Testis (tissue), 3 donors: ENCODE measurements around the gene ERMP1. TPM values are rescaled to one million over a fixed set of nuclear protein-coding genes. Genes with fewer than 3 reads are reported as not detected.

Experiments used
- DNase-seq: peaks from one replicate; pipeline ENCODE4 v3.0.0-alpha.2; 2019
- H3K27ac ChIP-seq, 2 donors: fragments of 200-600 bp; sonication (generic); one replicate each; pipeline ENCODE4 v1.5.1; 2019
- H3K27me3 ChIP-seq: fragments of 200-600 bp; sonication (generic); one replicate; pipeline ENCODE4 v1.5.1; 2019
- H3K36me3 ChIP-seq: fragments of 200-600 bp; sonication (generic); one replicate; pipeline ENCODE4 v1.5.1; 2017; ENCODE audit warnings: low read depth; ENCODE audit errors: missing control alignments
- H3K4me1 ChIP-seq: fragments of 200-600 bp; sonication (generic); one replicate; pipeline ENCODE4 v1.5.1; 2019
- H3K4me3 ChIP-seq, 2 donors: fragments of 200-600 bp; sonication (generic); one replicate each; pipeline ENCODE4 v1.5.1; 2017 to 2019
- H3K9me3 ChIP-seq: fragments of 200-600 bp; sonication (generic); one replicate; pipeline ENCODE4 v1.5.1; 2017
- POLR2A ChIP-seq: fragments of 450-650 bp; IDR thresholded peaks from one replicate; pipeline ENCODE4 v1.6.1; 2017; ENCODE audit warnings: antibody characterized with exemption, mild to moderate bottlenecking, moderate library complexity
- WGBS, 2 donors: methylation state at CpG; one replicate each; pipeline ENCODE4 v1.1.5; 2018; 5-methylcytosine and 5-hydroxymethylcytosine counted together
- intact Hi-C: fragments of 100-400 bp; cut with DNase I; formaldehyde crosslinking; loops from one replicate; pipeline ENCODE4 v1.15.1; 2023; ENCODE audit warnings: low total_unique reads
- polyA plus RNA-seq: library from polyadenylated mRNA; stranded (reverse); fragments of 350-450 nt; fragmentation: Illumina TruSeq; extraction: RNeasy Lipid Tissue Mini Kit (QIAGEN cat#74804); gene quantifications from one replicate; pipeline ENCODE4 v1.2.3, GENCODE V29; 2014; ENCODE audit warnings: low read depth, low replicate concordance; ENCODE audit not compliant: insufficient read depth
- total RNA-seq, 2 donors: library from RNA; depleted of rRNA; stranded (reverse); fragments of >200 nt; gene quantifications; one replicate each; pipeline ENCODE4 v1.2.3, GENCODE V29; 2016
- TF ChIP-seq, protein P1 (sequence below), 3 experiments: fragments of 450-650 bp in 2 of 3; fragments of 200-600 bp in 1 of 3; sonication (generic) in 1 of 3; IDR thresholded peaks; one replicate each; pipeline ENCODE4 v1.5.1; 2016 to 2019; ENCODE audit warnings: antibody characterized with exemption in 3 of 3, mild to moderate bottlenecking in 2 of 3, moderate library complexity in 1 of 3

ERMP1 gene
- total and polyA plus RNA-seq, 3 donors from 2014 or later, result 25.7 to 28.9 (median 28.4) TPM

DNA sequence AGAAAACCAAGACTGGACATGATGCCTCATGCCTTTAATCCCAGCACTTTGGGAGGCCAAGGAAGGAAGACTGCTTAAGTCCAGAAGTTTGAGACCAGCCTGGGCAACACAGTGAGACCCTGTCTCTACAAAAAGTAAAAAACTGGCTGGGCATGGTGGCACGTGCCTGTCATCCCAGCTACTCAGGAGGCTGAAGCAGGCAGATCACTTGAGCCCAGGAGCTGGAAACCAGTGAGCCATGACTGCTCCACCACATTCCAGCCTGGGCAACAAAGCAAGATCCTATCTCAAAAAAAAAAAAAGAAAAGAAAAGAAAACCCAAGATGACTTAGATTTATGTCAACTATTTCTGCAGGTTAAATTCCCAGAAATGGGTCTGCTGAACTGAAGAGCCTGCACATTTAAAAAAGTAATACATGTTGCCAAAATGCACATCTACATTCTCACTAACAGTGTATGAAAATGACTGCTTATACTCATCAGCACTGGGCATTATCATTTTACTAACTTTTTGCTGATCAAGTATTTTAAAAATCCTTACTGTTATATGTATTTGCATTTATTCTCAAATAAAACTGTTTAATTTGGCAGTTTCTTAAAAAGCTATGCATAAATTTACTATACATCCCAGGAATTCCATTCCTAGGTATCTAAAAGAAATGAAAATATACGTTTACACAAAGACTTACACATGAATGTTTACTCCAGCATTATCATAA is 14.3 kb downstream of the ERMP1 start:
- Histone ChIP-seq H3K36me3 (no peaks in the 10 kb centered on the region), H3K27me3 (no peaks in the 10 kb centered on the region), H3K9me3 (no peaks in the 10 kb centered on the region), H3K4me1 (no peaks in the 10 kb centered on the region), H3K27ac (no peak overlapping the region), H3K4me3 (no peak overlapping the region)
- 78 to 89% methylated on average over 2 of the region's 2 CpGs for WGBS, 2 donors
- TF ChIP-seq POLR2A, result no peak
- TF ChIP-seq, protein P1, sequence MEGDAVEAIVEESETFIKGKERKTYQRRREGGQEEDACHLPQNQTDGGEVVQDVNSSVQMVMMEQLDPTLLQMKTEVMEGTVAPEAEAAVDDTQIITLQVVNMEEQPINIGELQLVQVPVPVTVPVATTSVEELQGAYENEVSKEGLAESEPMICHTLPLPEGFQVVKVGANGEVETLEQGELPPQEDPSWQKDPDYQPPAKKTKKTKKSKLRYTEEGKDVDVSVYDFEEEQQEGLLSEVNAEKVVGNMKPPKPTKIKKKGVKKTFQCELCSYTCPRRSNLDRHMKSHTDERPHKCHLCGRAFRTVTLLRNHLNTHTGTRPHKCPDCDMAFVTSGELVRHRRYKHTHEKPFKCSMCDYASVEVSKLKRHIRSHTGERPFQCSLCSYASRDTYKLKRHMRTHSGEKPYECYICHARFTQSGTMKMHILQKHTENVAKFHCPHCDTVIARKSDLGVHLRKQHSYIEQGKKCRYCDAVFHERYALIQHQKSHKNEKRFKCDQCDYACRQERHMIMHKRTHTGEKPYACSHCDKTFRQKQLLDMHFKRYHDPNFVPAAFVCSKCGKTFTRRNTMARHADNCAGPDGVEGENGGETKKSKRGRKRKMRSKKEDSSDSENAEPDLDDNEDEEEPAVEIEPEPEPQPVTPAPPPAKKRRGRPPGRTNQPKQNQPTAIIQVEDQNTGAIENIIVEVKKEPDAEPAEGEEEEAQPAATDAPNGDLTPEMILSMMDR (IDR thresholded peaks at IDR 0.05), result no peak
- intact Hi-C loops, result no loop called here
- no peak for DNase-seq

- DNase-seq, result no peak
- H3K27ac ChIP-seq, result no peak overlapping the region
- 90 to 91% methylated on average over 3 of the region's 3 CpGs for WGBS, 2 donors
- H3K9me3 ChIP-seq, result no peaks in the 10 kb centered on the region
- intact Hi-C loops, result no loop called here
- no peak for TF ChIP-seq POLR2A
- TF ChIP-seq, protein P1 (IDR thresholded peaks at IDR 0.05), result no peak
- H3K4me3 ChIP-seq, result no peak overlapping the region
- no peaks in the 10 kb centered on the region for H3K4me1 ChIP-seq
- no peaks in the 10 kb centered on the region for H3K27me3 ChIP-seq
- no peaks in the 10 kb centered on the region for H3K36me3 ChIP-seq
These were observed 15.1 kb downstream of the ERMP1 start for GRCh38 chr9:5817862-5818261.

DNA sequence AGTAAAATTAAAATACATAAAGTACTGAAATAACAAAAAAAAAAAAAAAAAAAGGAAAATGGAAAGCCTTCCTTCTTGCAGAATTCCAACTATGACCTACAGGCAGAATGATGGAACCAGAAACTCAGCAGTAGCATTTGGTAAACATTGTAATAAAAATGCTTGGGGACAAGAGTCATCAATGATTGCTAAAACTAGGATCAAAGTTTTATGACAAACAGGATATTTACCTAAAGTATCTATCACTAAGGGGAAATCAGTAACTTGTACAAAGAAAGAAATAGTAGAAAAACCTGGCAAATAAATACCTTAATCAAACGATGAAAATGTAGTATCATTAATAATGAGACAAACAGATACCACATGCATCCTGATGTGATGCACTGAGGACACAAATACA is 17.5 kb downstream of the ERMP1 start:
- intact Hi-C loops, result no loop called here
- no peak for DNase-seq
- Histone ChIP-seq H3K27ac (no peak overlapping the region), H3K27me3 (no peaks in the 10 kb centered on the region), H3K4me1 (no peaks in the 10 kb centered on the region), H3K4me3 (no peak overlapping the region), H3K36me3 (no peaks in the 10 kb centered on the region), H3K9me3 (no peaks in the 10 kb centered on the region)
- TF ChIP-seq, protein P1 (IDR thresholded peaks at IDR 0.05), result no peak
- no peak for TF ChIP-seq POLR2A
- 86 to 95% methylated on average over 1 of the region's 1 CpG for WGBS, 2 donors

DNA sequence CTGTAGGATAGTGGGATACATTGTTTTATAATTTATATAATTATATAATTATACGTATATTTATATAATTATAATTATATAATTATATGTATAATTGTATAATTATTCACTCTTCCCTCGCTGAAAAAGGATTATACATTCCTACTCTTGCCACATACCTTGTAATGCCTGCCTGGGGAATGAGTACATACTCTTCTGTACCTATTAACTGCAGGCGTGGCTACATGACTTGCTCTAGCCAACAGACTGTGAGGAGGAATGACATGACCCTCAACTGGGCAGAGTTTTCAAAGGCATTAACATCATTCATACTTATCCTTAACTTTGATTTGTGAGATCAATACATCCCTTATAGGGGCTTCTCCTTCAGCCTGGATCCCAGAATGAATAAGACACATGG is 19.1 kb downstream of the ERMP1 start:
- no peak for DNase-seq
- Histone ChIP-seq H3K27ac (no peak overlapping the region), H3K9me3 (no peaks in the 10 kb centered on the region), H3K27me3 (no peaks in the 10 kb centered on the region), H3K4me3 (no peak overlapping the region), H3K36me3 (no peaks in the 10 kb centered on the region), H3K4me1 (no peaks in the 10 kb centered on the region)
- WGBS, 2 donors, result 90 to 93% methylated on average over 3 of the region's 3 CpGs
- intact Hi-C loops, result no loop called here
- no peak for TF ChIP-seq POLR2A
- TF ChIP-seq, protein P1 (IDR thresholded peaks at IDR 0.05), result no peak

GRCh38 chr9:5811751-5812150 is 21.2 kb downstream of the ERMP1 start:
- Histone ChIP-seq H3K27ac (no peak overlapping the region), H3K4me3 (no peak overlapping the region), H3K36me3 (no peaks in the 10 kb centered on the region), H3K4me1 (no peaks in the 10 kb centered on the region), H3K27me3 (no peaks in the 10 kb centered on the region), H3K9me3 (no peaks in the 10 kb centered on the region)
- intact Hi-C loops, result no loop called here
- DNase-seq, result no peak
- TF ChIP-seq, protein P1 (IDR thresholded peaks at IDR 0.05), result no peak
- no peak for TF ChIP-seq POLR2A
- WGBS, 2 donors, result 88 to 92% methylated on average over 1 of the region's 1 CpG
